T-helper 2 cell (primary cell): ENCODE results near the gene HNRNPCL1.
"Not testable (repeated sequence)": the region's sequence is repeated elsewhere in the genome, so short reads cannot be mapped to it uniquely, and the experiment has no call there.

Experiments used
- DNase-seq, 5 experiments: peaks; one replicate each; pipeline versions ENCODE4 v3.0.0 to v3.0.0-alpha.2; 2012 to 2022
- total RNA-seq, 2 donors: gene quantifications; one replicate each; lab custom pipeline; 2026; lab: John Stamatoyannopoulos, UW

Gene HNRNPCL1
- total RNA-seq: 0 reads per million in 2 donors

GRCh38 chr1:12848620-12849019, at the start of gene HNRNPCL1:
Gene HNRNPCL1 (minus strand): TSS chr1:12848720. CDS start chr1:12848289, 431 bp downstream.
- not testable (repeated sequence) for DNase-seq

DNA sequence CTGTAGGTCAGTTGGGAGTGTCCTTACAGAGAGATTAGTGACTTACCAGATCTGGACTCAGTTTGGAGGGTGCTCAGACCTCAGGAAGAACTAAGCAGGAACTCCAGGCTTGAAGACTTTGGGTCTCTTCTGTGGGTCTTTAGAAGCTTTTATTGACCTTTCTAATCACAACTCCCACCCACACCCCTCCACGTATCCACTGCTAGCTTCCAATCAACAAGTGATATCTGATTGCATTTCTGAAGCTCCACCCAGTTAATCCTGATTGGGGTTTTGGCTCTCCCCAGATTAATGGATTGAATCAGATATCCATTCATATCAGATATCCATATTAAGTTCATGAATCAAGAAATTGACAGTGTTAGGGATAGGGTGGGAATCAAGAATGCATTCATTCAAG, 49.6 kb upstream of the HNRNPCL1 start, which contains the start of gene PRAMEF10:
PRAMEF10 (minus strand) TSS at position 101 of the 400 bp plus-strand sequence. CDS start 2,423 bp downstream, outside the sequence.
- not testable (repeated sequence) for DNase-seq

DNA sequence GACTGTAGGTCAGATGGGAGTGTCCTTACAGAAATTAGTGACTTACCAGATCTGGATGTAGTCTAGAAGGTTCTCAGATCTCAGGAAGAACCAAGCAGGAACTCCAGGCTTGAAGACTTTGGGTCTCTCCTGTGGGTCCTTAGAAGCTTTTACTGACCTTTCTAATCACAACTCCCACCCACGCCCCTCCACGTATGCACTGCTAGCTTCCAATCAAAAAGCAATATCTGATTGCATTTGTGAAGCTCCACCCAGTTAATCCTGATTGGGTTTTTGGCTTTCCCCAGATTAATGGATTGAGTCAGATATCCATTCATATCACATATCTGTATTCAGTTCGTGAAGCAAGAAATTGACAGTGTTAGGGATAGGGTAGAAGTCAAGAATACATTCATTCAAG, 37.6 kb upstream of the HNRNPCL1 start, which contains the start of gene PRAMEF4:
PRAMEF4 (minus strand) TSS at position 101 of the 400 bp plus-strand sequence. CDS start 2,807 bp downstream, outside the sequence.
- DNase-seq: not testable (repeated sequence)

GRCh38 chr1:12878453-12878852, 29.9 kb upstream of the HNRNPCL1 start:
- peak in 1 of 5 experiments; percentile 1 for DNase-seq

GRCh38 chr1:12863131-12863880, 14.8 kb upstream of the HNRNPCL1 start:
- DNase-seq: not testable (repeated sequence)

GRCh38 chr1:12856786-12857185, 8.3 kb upstream of the HNRNPCL1 start, which contains the start of gene PRAMEF2:
Gene PRAMEF2 (plus strand): TSS chr1:12857086. CDS start chr1:12859010, 1,924 bp downstream.
- not testable (repeated sequence) for DNase-seq

DNA sequence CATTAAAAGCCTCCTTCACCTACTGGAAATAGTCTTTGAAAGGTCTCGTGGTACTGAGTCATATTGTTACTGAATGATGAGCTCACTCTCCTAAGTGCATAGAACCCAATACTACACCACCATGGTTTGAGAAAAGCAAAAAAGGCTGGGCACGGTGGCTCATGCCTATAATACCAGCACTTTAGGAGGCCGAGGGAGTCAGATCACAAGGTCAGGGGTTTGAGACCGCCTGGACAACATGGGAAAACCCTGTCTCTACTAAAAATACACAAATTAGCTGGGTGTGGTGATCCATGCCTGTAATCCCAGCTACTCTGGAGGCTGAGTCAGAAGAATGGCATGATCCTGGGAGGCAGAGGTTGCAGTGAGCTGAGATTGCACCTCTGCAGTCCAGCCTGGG, 3.3 kb upstream of the HNRNPCL1 start:
- no peak for DNase-seq

DNA sequence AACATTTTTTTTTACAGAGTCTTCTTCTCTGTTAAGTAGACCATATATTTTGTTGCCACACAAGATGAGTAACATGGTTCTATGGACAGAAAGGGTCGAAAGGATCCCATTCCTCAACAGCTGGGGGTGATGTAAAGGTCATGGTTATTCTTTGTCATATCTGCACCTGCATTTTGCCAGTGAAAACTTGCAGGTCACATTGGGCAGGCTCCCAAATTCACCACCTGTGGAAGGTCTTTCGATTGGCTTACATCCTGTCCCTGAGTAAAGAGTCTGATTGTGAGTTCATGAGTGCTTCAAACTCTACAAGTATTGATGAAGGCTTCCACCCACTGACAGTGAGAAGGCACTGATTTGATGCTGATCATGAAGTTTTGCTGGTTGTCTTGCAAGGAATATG, 15.3 kb downstream of the HNRNPCL1 start:
- DNase-seq: not testable (repeated sequence)

- DNase-seq: not testable (repeated sequence)
These were observed 17.2 kb downstream of the HNRNPCL1 start, which contains the start of gene PRAMEF11 for GRCh38 chr1:12831310-12831709. Gene PRAMEF11 (minus strand): TSS chr1:12831410. CDS start chr1:12828789, 2,621 bp downstream.

- not testable (repeated sequence) for DNase-seq
These were observed 29.5 kb downstream of the HNRNPCL1 start for GRCh38 chr1:12819061-12819460.

DNA sequence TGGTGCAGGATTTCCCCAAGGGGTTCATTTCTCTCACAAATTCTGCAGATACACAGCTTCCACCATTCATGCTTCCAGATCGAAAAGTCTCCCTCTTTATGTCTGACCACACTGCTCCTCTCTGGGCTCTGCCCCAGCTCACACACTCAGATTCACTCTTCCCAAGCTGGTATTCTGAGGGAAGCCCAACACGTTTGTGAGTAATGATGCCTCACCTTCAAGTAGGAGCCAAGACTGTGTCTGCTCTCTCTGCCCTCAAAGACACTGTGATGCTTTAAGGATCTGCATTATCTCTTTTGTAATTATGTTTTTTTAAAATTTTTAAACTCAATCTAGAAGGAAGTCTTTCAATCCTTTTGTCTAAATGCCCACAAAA, 37.1 kb downstream of the HNRNPCL1 start:
- no peak for DNase-seq

- DNase-seq: no peak
These were observed 37.7 kb downstream of the HNRNPCL1 start for GRCh38 chr1:12810691-12811408.

DNA sequence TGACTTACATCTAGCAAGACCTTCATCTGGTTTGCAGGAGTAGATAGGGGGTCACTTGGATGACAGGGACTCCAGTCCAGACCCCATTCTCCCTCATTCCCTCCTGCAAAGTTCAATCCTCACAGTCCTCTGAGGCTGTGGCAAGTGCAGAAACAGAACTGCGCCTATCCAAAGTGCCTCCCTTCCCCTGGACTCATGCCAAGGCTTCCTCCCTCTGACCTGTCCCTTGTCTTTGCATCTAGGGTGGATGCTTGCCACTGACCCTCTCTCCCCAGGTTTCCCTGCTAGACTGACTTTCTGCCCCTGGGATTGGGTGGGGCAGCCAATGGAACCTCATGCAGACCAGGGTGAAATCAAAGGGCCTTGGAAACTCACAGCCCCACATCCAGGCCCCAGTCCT, 38.6 kb downstream of the HNRNPCL1 start:
- DNase-seq: no peak

- DNase-seq: no peak
These were observed 48.8 kb downstream of the HNRNPCL1 start for GRCh38 chr1:12799730-12800129.

DNA sequence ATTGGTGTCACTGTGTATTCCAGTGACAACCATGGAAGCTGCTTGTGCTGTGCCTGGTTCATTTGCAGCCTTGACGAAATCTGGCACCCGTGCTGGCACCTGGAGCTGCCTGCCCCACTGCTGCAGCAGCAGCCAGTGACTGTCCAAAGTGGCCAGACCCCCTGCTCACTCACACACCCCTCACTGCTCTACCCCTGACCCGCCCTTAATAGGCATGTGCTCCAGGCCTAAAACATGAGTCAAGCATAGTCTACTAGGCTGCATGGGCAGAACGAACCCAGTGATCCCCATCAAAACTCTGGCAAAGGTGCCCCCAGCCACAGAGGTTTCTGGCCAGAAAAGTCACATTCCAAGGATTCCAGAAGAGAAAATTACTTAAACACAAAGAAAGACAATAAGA, 49.6 kb downstream of the HNRNPCL1 start:
- DNase-seq: no peak
